SK-N-SH (cell line): ENCODE data around the gene SHROOM3. TPM values are rescaled to one million over a fixed set of nuclear protein-coding genes. Genes with fewer than 3 reads are reported as not detected.

ENCODE experiments used
- CTCF ChIA-PET: fragments of 300-600, 350-600 bp; formaldehyde crosslinking; extraction: SDS; loops from one replicate; lab custom pipeline; 2021; lab: Yijun Ruan, JAX
- POLR2A ChIA-PET: fragments of 350-600 bp; sonication (Branson Sonifier 250); formaldehyde crosslinking; extraction: SDS; loops from one replicate; lab custom pipeline; 2020; ENCODE audit warnings: antibody characterized with exemption, inconsistent platforms; lab: Yijun Ruan, JAX
- DNase-seq: peaks from one replicate; pipeline ENCODE4 v3.0.0; 2012
- H2AFZ ChIP-seq: fragments of 200-600 bp; sonication (generic); 2 replicates; pipeline ENCODE4 v1.8.1; 2016; ENCODE audit warnings: antibody characterized with exemption, mild to moderate bottlenecking, low read depth
- H3F3A ChIP-seq: fragments of 200-600 bp; sonication (generic); replicated peaks from 2 replicates; pipeline ENCODE3; 2016; ENCODE audit warnings: antibody characterized with exemption, mild to moderate bottlenecking; ENCODE audit not compliant: insufficient read depth
- H3K27ac ChIP-seq, 2 experiments: fragments of 200-500 bp in 1 of 2; fragments of 200-600 bp in 1 of 2; sonication (Bioruptor generic) in 1 of 2; sonication (generic), shearing (Covaris generic) in 1 of 2; 2 replicates each; pipeline versions ENCODE4 v1.5.1 to v1.6.1; 2014 to 2016; ENCODE audit warnings: low read depth in 2 of 2, inconsistent platforms in 1 of 2, low read length in 1 of 2, mild to moderate bottlenecking in 1 of 2, mixed read lengths in 1 of 2
- H3K27me3 ChIP-seq: fragments of 200-600 bp; sonication (generic), shearing (Covaris generic); 2 replicates; pipeline ENCODE4 v1.6.1; 2016; ENCODE audit warnings: mixed run types; ENCODE audit not compliant: insufficient read depth
- H3K36me3 ChIP-seq, 2 experiments: fragments of 200-500 bp in 1 of 2; fragments of 200-600 bp in 1 of 2; sonication (Bioruptor generic) in 1 of 2; sonication (generic) in 1 of 2; replicated peaks in 1 of 2; 2 replicates each; pipeline versions ENCODE3 to v1.5.1; 2014 to 2016; ENCODE audit warnings: low read length in 1 of 2, mild to moderate bottlenecking in 1 of 2; ENCODE audit not compliant: insufficient read depth in 2 of 2, control insufficient read depth in 1 of 2
- H3K4me1 ChIP-seq, 2 experiments: fragments of 200-500 bp in 1 of 2; fragments of 200-600 bp in 1 of 2; sonication (Bioruptor generic) in 1 of 2; sonication (generic), shearing (Covaris generic) in 1 of 2; 2 replicates each; pipeline versions ENCODE4 v1.5.1 to v1.6.1; 2014 to 2016; ENCODE audit warnings: low read depth in 1 of 2, low read length in 1 of 2, mixed run types in 1 of 2; ENCODE audit not compliant: insufficient read depth in 2 of 2, control insufficient read depth in 1 of 2
- H3K4me2 ChIP-seq: fragments of 200-600 bp; sonication (generic), shearing (Covaris generic); 2 replicates; pipeline ENCODE4 v1.6.1; 2017; ENCODE audit warnings: mixed run types
- H3K4me3 ChIP-seq, 2 experiments: fragments of 200-500 bp in 1 of 2; fragments of 200-600 bp in 1 of 2; sonication (Bioruptor generic) in 1 of 2; sonication (generic), shearing (Covaris generic) in 1 of 2; 2 replicates each; pipeline versions ENCODE4 v1.5.1 to v1.8.1; 2014 to 2016; ENCODE audit warnings: low read depth in 2 of 2, inconsistent platforms in 1 of 2, low read length in 1 of 2, mild to moderate bottlenecking in 1 of 2, mixed read lengths in 1 of 2, moderate library complexity in 1 of 2
- H3K79me2 ChIP-seq: fragments of 200-600 bp; sonication (generic); 2 replicates; pipeline ENCODE4 v1.8.1; 2017; ENCODE audit warnings: mild to moderate bottlenecking; ENCODE audit not compliant: insufficient read depth
- H3K9ac ChIP-seq: fragments of 200-600 bp; sonication (generic); 2 replicates; pipeline ENCODE4 v1.6.1; 2017; ENCODE audit warnings: mixed run types
- H3K9me2 ChIP-seq: fragments of 200-600 bp; sonication (generic); 2 replicates; pipeline ENCODE4 v1.6.1; 2017; ENCODE audit warnings: mixed run types
- H3K9me3 ChIP-seq: fragments of 200-600 bp; sonication (generic); 2 replicates; pipeline ENCODE4 v1.6.1; 2017; ENCODE audit warnings: mixed run types, mild to moderate bottlenecking, moderate library complexity
- H4K20me1 ChIP-seq: fragments of 200-600 bp; sonication (generic); 2 replicates; pipeline ENCODE4 v1.6.1; 2017; ENCODE audit warnings: mild to moderate bottlenecking, mixed run types; ENCODE audit not compliant: insufficient read depth
- CHD2 ChIP-seq: fragments of 150-350 bp; IDR thresholded peaks from 2 replicates; pipeline ENCODE4 v1.6.1; 2018; ENCODE audit warnings: low read length; ENCODE audit not compliant: partially characterized antibody
- ELF1 ChIP-seq: IDR thresholded peaks from 2 replicates; pipeline ENCODE4 v1.4.0; 2012
- EP300 ChIP-seq, 2 experiments: IDR thresholded peaks; 2 replicates each; pipeline versions ENCODE4 v1.4.0 to v1.6.1; 2012; ENCODE audit warnings: borderline replicate concordance in 1 of 2, low read depth in 1 of 2, low read length in 1 of 2
- EZH2phosphoT487 ChIP-seq: fragments of 200-600 bp; sonication (generic); IDR thresholded peaks from 2 replicates; pipeline ENCODE4 v1.6.1; 2017; ENCODE audit warnings: low read depth, mixed run types, mild to moderate bottlenecking, antibody characterized with exemption, moderate library complexity, borderline replicate concordance
- IRF3 ChIP-seq: fragments of 150-350 bp; IDR thresholded peaks from 2 replicates; pipeline ENCODE4 v1.6.1; 2016; ENCODE audit warnings: mild to moderate bottlenecking, low read depth, low read length
- NFIC ChIP-seq: IDR thresholded peaks from 2 replicates; pipeline ENCODE4 v1.4.0; 2012; ENCODE audit warnings: borderline replicate concordance
- NRF1 ChIP-seq: IDR thresholded peaks from 2 replicates; pipeline ENCODE4 v1.6.1; 2012; ENCODE audit warnings: low read depth, mild to moderate bottlenecking, low read length
- RAD21 ChIP-seq: IDR thresholded peaks from 2 replicates; pipeline ENCODE4 v1.6.1; 2012; ENCODE audit warnings: mild to moderate bottlenecking, low read length
- USF1 ChIP-seq: IDR thresholded peaks from 2 replicates; pipeline ENCODE4 v1.4.0; 2012; ENCODE audit warnings: low read depth, borderline replicate concordance
- USF2 ChIP-seq: fragments of 150-350 bp; IDR thresholded peaks from 2 replicates; pipeline ENCODE4 v1.6.1; 2017; ENCODE audit warnings: antibody characterized with exemption, low read length, low read depth, borderline replicate concordance
- YY1 ChIP-seq: IDR thresholded peaks from 2 replicates; pipeline ENCODE4 v1.4.0; 2012; ENCODE audit warnings: low read depth, mild to moderate bottlenecking
- WGBS: methylation state at CpG from one replicate; pipeline ENCODE4 v1.1.6; 2017; ENCODE audit warnings: low lambda C conversion rate; 5-methylcytosine and 5-hydroxymethylcytosine counted together
- polyA plus RNA-seq, 3 experiments: library from polyadenylated mRNA; depleted of rRNA; stranded (reverse); fragments of >200 nt; gene quantifications; 2 replicates each; pipeline ENCODE4 v1.2.3, GENCODE V29; 2012
- TF ChIP-seq, protein P1 (sequence below): IDR thresholded peaks from 2 replicates; pipeline ENCODE4 v1.4.0; 2012; ENCODE audit warnings: low read depth, borderline replicate concordance
- TF ChIP-seq, protein P2 (sequence below): IDR thresholded peaks from 2 replicates; pipeline ENCODE4; 2012

Gene SHROOM3
- polyA plus RNA-seq, 1 of the 3 experiments (the other 2 are of a cell fraction): 4.3 TPM

DNA sequence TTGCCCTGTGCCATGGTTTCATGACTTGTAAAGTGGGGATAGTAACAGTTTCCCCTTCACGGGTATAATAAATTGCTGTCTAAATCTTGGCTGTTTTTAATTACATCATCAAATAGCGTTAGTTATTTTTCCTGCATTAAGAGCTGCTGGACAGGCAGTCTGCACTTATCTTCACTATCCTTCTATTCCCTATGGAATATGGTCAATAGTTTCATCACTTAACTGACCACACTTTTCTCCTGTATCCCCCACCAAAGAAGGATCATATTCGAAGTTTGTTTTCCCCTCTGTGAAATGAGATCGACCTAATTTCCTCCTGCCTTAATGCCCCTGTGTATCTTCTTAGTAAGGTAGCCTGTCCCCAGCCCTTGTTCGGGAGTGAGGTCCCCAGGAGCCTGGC is 133.2 kb downstream of the SHROOM3 start (continued):
- TF ChIP-seq EP300 (IDR thresholded peaks at IDR 0.05; ENCODE audit: borderline replicate concordance in 1 of 2, low read depth in 1 of 2, low read length in 1 of 2) (no peak), IRF3 (no peak), USF1 (no peak), USF2 (no peak)

- ChIA-PET POLR2A (no interaction called here), CTCF (interaction anchor here (1.0 kb wide), 1 partner anchor 16 kb away, joined by 3 read pairs; no protein-coding TSS in a partner anchor)
- no peak for DNase-seq
- H2AFZ ChIP-seq: no peak overlapping the region
- no peak overlapping the region for H3K4me2 ChIP-seq
- H3K4me3 ChIP-seq: no peak overlapping the region
- peaks cover 13 to 24% of the 10 kb centered on the region in 2 experiments; a peak in 3 of 4 replicates for H3K4me1 ChIP-seq
- H3K27ac ChIP-seq: no peak overlapping the region
- H4K20me1 ChIP-seq: no peaks in the 10 kb centered on the region
- H3K79me2 ChIP-seq: no peaks in the 10 kb centered on the region
- 97% methylated on average over 3 of the region's 3 CpGs for WGBS
- H3K9ac ChIP-seq: no peak overlapping the region
- no peaks in the 10 kb centered on the region for H3K9me2 ChIP-seq
- peaks cover 8% of the 10 kb centered on the region for H3F3A ChIP-seq
- no peaks in the 10 kb centered on the region for H3K27me3 ChIP-seq
- H3K9me3 ChIP-seq: no peaks in the 10 kb centered on the region
- TF ChIP-seq EZH2phosphoT487 (no peak), USF2 (no peak), RAD21 (no peak), EP300 (IDR thresholded peaks at IDR 0.05; ENCODE audit: borderline replicate concordance in 1 of 2, low read depth in 1 of 2, low read length in 1 of 2) (no peak), NRF1 (no peak), YY1 (no peak), CHD2 (no peak), ELF1 (no peak), NFIC (no peak)
- TF ChIP-seq, protein P1, sequence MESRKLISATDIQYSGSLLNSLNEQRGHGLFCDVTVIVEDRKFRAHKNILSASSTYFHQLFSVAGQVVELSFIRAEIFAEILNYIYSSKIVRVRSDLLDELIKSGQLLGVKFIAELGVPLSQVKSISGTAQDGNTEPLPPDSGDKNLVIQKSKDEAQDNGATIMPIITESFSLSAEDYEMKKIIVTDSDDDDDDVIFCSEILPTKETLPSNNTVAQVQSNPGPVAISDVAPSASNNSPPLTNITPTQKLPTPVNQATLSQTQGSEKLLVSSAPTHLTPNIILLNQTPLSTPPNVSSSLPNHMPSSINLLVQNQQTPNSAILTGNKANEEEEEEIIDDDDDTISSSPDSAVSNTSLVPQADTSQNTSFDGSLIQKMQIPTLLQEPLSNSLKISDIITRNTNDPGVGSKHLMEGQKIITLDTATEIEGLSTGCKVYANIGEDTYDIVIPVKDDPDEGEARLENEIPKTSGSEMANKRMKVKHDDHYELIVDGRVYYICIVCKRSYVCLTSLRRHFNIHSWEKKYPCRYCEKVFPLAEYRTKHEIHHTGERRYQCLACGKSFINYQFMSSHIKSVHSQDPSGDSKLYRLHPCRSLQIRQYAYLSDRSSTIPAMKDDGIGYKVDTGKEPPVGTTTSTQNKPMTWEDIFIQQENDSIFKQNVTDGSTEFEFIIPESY: no peak
- TF ChIP-seq, protein P2, sequence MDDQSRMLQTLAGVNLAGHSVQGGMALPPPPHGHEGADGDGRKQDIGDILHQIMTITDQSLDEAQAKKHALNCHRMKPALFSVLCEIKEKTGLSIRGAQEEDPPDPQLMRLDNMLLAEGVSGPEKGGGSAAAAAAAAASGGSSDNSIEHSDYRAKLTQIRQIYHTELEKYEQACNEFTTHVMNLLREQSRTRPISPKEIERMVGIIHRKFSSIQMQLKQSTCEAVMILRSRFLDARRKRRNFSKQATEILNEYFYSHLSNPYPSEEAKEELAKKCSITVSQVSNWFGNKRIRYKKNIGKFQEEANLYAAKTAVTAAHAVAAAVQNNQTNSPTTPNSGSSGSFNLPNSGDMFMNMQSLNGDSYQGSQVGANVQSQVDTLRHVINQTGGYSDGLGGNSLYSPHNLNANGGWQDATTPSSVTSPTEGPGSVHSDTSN: no peak
- TF ChIP-seq, all 33 proteins: peak for 0
- H3K36me3 ChIP-seq: no peaks in the 10 kb centered on the region
These were observed 134.2 kb downstream of the SHROOM3 start for GRCh38 chr4:76569225-76569624.
